ENCODE data around the gene PACSIN1. TPM values are rescaled to one million over a fixed set of nuclear protein-coding genes. Genes with fewer than 3 reads are reported as not detected.

PACSIN1 gene
- total RNA-seq, 3 donors from 2014 or later (not counting 1 experiment from before 2014, with no cell fraction given): 2.2 to 6.6 (median 3.9) TPM

- WGBS (ENCODE audit: insufficient coverage): 82% methylated on average over 7 of the region's 7 CpGs
- Mint-ChIP-seq H3K36me3 (no peaks in the 10 kb centered on the region), H3K27me3 (ENCODE audit: low read depth in 2 of 2) (no peaks in the 10 kb centered on the region), H3K27ac (no peak overlapping the region), H3K4me1 (peaks cover 5 to 13% of the 10 kb centered on the region in 2 donors), H3K9me3 (no peaks in the 10 kb centered on the region), H3K4me3 (no peak overlapping the region)
- intact Hi-C loops (cut with micrococcal nuclease): no loop called here
- Histone ChIP-seq H3K4me1 (ENCODE audit: control insufficient read depth, insufficient read depth, low read length) (no peaks in the 10 kb centered on the region), H3K36me3 (ENCODE audit: control insufficient read depth, insufficient read depth, low read length) (no peaks in the 10 kb centered on the region), H3K4me3 (ENCODE audit: low read length) (no peak overlapping the region), H3K27ac (ENCODE audit: low read length) (no peak overlapping the region), H3K9me3 (ENCODE audit: control insufficient read depth, insufficient read depth, low read length) (no peaks in the 10 kb centered on the region), H3K27me3 (ENCODE audit: control insufficient read depth, insufficient read depth, low read length) (no peaks in the 10 kb centered on the region)
- no peak for ATAC-seq
- DNase-seq: no peak
- no peak for TF ChIP-seq CTCF (IDR thresholded peaks at IDR 0.05)
Measured at GRCh38 chr6:34578445-34579262, 112.8 kb downstream of the PACSIN1 start.

- H3K36me3 ChIP-seq (ENCODE audit: control insufficient read depth, insufficient read depth, low read length): no peaks in the 10 kb centered on the region
- TF ChIP-seq CTCF (IDR thresholded peaks at IDR 0.05): no peak
- H3K27me3 ChIP-seq (ENCODE audit: control insufficient read depth, insufficient read depth, low read length): no peaks in the 10 kb centered on the region
- H3K27ac ChIP-seq (ENCODE audit: low read length): no peak overlapping the region
- DNase-seq (no peak), ATAC-seq (no peak)
- no peaks in the 10 kb centered on the region for H3K36me3 Mint-ChIP-seq
- H3K4me3 Mint-ChIP-seq: no peak overlapping the region
- WGBS (ENCODE audit: insufficient coverage): 93% methylated on average over 6 of the region's 6 CpGs
- H3K4me3 ChIP-seq (ENCODE audit: low read length): no peak overlapping the region
- no peaks in the 10 kb centered on the region for H3K9me3 ChIP-seq (ENCODE audit: control insufficient read depth, insufficient read depth, low read length)
- H3K9me3 Mint-ChIP-seq: no peaks in the 10 kb centered on the region
- H3K4me1 Mint-ChIP-seq: peaks cover 5 to 23% of the 10 kb centered on the region in 2 donors
- H3K4me1 ChIP-seq (ENCODE audit: control insufficient read depth, insufficient read depth, low read length): no peaks in the 10 kb centered on the region
- intact Hi-C loops (cut with micrococcal nuclease): no loop called here
- H3K27me3 Mint-ChIP-seq (ENCODE audit: low read depth in 2 of 2): no peaks in the 10 kb centered on the region
- H3K27ac Mint-ChIP-seq: peak overlapping the region in 1 of 2 donors; percentile 61
Measured at GRCh38 chr6:34580707-34581560, 115.1 kb downstream of the PACSIN1 start.

- DNase-seq: no peak
- Mint-ChIP-seq H3K4me3 (no peak overlapping the region), H3K36me3 (no peaks in the 10 kb centered on the region), H3K4me1 (peaks cover 0 to 17% of the 10 kb centered on the region in 2 donors), H3K27ac (no peak overlapping the region), H3K27me3 (ENCODE audit: low read depth in 2 of 2) (no peaks in the 10 kb centered on the region), H3K9me3 (no peaks in the 10 kb centered on the region)
- intact Hi-C loops (cut with micrococcal nuclease): no loop called here
- no peak for ATAC-seq
- no peak for TF ChIP-seq CTCF (IDR thresholded peaks at IDR 0.05)
- Histone ChIP-seq H3K36me3 (ENCODE audit: control insufficient read depth, insufficient read depth, low read length) (peaks cover 3% of the 10 kb centered on the region), H3K27me3 (ENCODE audit: control insufficient read depth, insufficient read depth, low read length) (no peaks in the 10 kb centered on the region), H3K4me1 (ENCODE audit: control insufficient read depth, insufficient read depth, low read length) (no peaks in the 10 kb centered on the region), H3K27ac (ENCODE audit: low read length) (no peak overlapping the region), H3K9me3 (ENCODE audit: control insufficient read depth, insufficient read depth, low read length) (no peaks in the 10 kb centered on the region), H3K4me3 (ENCODE audit: low read length) (no peak overlapping the region)
- 98% methylated on average over 3 of the region's 4 CpGs for WGBS (ENCODE audit: insufficient coverage)
Measured at GRCh38 chr6:34581561-34581920, 115.7 kb downstream of the PACSIN1 start.
